Measurements from ENCODE around the gene ACR.
"Not testable (repeated sequence)": the region's sequence is repeated elsewhere in the genome, so short reads cannot be mapped to it uniquely, and the experiment has no call there.

ACR gene

DNA sequence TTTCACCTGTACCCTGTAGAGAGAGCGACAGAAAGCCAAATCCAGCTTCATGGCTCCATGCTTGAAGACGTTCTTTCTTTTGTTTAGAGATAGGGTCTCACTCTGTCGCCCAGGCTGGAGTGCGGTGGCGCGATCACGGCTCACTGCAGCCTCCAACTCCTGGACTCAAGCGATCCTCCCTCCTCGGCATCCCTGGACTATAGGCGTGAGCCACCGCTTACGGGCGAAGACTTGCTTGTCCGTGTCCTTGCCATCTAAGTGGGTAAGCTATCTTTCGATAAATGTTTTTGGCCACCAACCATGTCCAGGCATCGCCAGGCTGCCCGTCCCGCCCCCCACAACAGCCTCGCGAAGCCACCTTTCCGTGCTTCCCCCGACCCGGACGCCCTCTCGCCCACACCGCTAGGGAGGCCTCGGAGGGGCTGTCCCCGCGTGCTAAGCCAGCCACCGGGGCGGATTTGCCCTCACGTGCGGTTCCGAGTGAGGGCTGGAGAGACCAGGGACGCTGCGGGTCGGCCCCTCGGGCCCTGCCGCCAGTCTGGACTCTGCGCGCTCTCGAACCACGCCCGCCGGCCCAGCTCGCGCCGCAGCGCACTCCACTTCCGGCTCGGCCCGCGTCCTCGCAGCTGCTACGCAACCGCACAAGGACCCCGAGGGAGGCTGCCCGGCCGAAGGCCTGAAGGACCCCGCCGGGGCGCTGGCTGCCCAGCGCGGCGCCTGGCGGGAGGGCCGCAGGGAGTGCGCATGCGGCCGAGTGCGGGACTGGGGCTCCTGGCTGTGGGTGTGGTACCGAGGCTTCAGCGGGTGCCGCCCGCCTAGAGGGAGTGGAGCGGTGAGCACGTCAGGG is 45.3 kb downstream of the ACR start, which contains the start of gene RABL2B:
RABL2B (minus strand) TSS at position 604 of the 847 bp plus-strand sequence. CDS start 1,342 bp downstream, outside the sequence.
- DNase-seq: peak; percentile 83 to 84

GRCh38 chr22:50783880-50784276 is 45.9 kb downstream of the ACR start:
- not testable (repeated sequence) for DNase-seq

GRCh38 chr22:50785289-50785688 is 47.3 kb downstream of the ACR start:
- not testable (repeated sequence) for DNase-seq

DNA sequence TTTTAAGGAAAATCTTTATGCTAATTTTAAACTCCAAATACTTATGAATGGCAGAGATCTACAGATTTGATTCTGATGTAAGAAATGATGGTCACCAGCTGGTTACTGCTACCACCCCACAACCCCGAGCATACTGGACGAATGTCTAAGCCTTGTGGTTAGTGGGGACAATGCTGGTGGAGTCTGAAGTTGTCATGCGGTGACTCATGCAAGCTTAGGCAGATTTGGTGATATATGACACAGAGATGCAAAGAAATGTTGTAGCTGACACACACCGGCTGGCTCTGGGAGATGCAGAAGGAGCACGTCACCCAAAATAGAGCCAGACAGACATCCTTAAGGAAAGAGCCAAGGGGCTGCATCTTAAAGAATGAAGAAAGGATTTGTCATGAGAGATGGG is 48.9 kb downstream of the ACR start:
- DNase-seq: not testable (repeated sequence)
